Measurements from ENCODE around the gene MACO1. TPM values are rescaled to one million over a fixed set of nuclear protein-coding genes. Genes with fewer than 3 reads are reported as not detected.

The MACO1 gene
- total and polyA plus RNA-seq, 9 of the 15 experiments (the other 6 are each of a cell fraction or from before 2014, with no cell fraction given) = 4.6 to 28.4 (median 21.7) TPM

DNA sequence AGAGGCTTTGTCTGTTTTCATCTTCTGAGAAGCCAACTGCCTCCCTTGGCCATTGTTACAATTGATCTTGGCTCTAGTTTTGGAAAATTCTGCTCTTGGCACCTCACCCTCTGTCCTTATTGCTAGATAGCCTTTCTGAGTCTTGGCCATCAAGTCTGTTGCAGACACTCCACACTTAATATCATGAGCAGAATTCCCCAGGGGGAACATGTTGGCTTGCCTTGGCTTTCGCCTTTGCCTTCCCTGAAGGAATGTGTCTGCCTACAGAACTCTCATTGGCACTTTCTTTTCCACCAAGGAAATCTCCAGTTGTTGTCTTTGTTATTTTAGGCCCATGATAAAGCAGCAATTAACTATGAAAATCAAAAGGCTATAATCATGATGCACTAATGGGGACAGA, 70.0 kb downstream of the MACO1 start:
- no peak overlapping the region for H3K9ac ChIP-seq (ENCODE audit: insufficient read depth in 1 of 2, low read depth in 2 of 2, low read length in 2 of 2)
- TF ChIP-seq, protein P1, sequence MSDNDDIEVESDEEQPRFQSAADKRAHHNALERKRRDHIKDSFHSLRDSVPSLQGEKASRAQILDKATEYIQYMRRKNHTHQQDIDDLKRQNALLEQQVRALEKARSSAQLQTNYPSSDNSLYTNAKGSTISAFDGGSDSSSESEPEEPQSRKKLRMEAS (CRISPR knock-in tag; IDR thresholded peaks at IDR 0.05) = no peak
- no peak for TF ChIP-seq RBM25 (IDR thresholded peaks at IDR 0.05; ENCODE audit: low read depth, low read length, severe bottlenecking)
- TF ChIP-seq NFYB (IDR thresholded peaks at IDR 0.05; ENCODE audit: extremely low read depth, insufficient read length) = no peak
- no peak for TF ChIP-seq SNIP1 (IDR thresholded peaks at IDR 0.05; ENCODE audit: low read depth)
- TF ChIP-seq MEF2A (IDR thresholded peaks at IDR 0.05; ENCODE audit: control insufficient read depth, low read depth, low read length) = no peak
- TF ChIP-seq NCOA1 (IDR thresholded peaks at IDR 0.05; ENCODE audit: low read depth) = no peak
- TF ChIP-seq ZNF12 (CRISPR knock-in tag; IDR thresholded peaks at IDR 0.05) = no peak
- no peak for TF ChIP-seq ESRRB (CRISPR knock-in tag; IDR thresholded peaks at IDR 0.05; ENCODE audit: borderline replicate concordance)
- CTCF ChIA-PET (ENCODE audit: low intra/inter-chr PET ratio) = no interaction called here
- H4K20me1 ChIP-seq (replicated peaks; ENCODE audit: control insufficient read depth, insufficient read depth, low read length) = no peaks in the 10 kb centered on the region
- H3K9me1 ChIP-seq (ENCODE audit: control insufficient read depth, insufficient read depth, low read length) = peaks cover 6% of the 10 kb centered on the region
- ATAC-seq (no peak), FAIRE-seq (peak; percentile 62), DNase-seq (ENCODE audit: extremely low read depth in 1 of 4, low spot score in 3 of 4) (no peak)
- no peak overlapping the region for H2AFZ ChIP-seq (ENCODE audit: low read depth, low read length)
- no TSS peak for BruUV-seq (replicated peaks)
- POLR2A ChIA-PET = no interaction called here
- intact Hi-C loops (cut with micrococcal nuclease) (no loop called here), in situ Hi-C loops (cut with MboI) (no loop called here)
- no peaks in the 10 kb centered on the region for H3K27me3 ChIP-seq (ENCODE audit: control insufficient read depth in 2 of 2, insufficient read depth in 2 of 2, low read length in 2 of 2)
- H3K4me2 ChIP-seq (ENCODE audit: insufficient read depth, low read length) = no peak overlapping the region
- H3K36me3 ChIP-seq (ENCODE audit: control insufficient read depth, insufficient read depth, low read length) = peaks cover 50% of the 10 kb centered on the region
- no peak overlapping the region for H3K4me3 ChIP-seq
- WGBS (ENCODE audit: insufficient coverage, low coverage, missing lambda C conversion rate) = 94% methylated on average over 1 of the region's 1 CpG
- no peaks in the 10 kb centered on the region for H3K9me3 ChIP-seq (replicated peaks; ENCODE audit: control insufficient read depth, insufficient read depth, low read depth, low read length)
- H3K27ac ChIP-seq (ENCODE audit: extremely low read depth, low read depth, low read length) = no peak overlapping the region
- H3K79me2 ChIP-seq (ENCODE audit: control insufficient read depth, insufficient read depth, low read length) = no peaks in the 10 kb centered on the region
- no peaks in the 10 kb centered on the region for H3K4me1 ChIP-seq (replicated peaks in 1 of 2; ENCODE audit: control insufficient read depth in 2 of 2, insufficient read depth in 2 of 2, low read length in 2 of 2)

Data from K562 (cell line).